ENCODE measurements around the gene ITSN2.
A peak's percentile ranks its signal among the peaks of the same experiment; 100 is the strongest.
"Not testable (repeated sequence)": the region's sequence is repeated elsewhere in the genome, so short reads cannot be mapped to it uniquely, and the experiment has no call there.

The ITSN2 gene

GRCh38 chr2:24360963-24361330 is 611 bp upstream of the ITSN2 start:
- Histone ChIP-seq H3K79me2 (ENCODE audit: insufficient read depth, low read depth) (peaks cover 36% of the 10 kb centered on the region), H3K27me3 (ENCODE audit: insufficient read depth, low read depth) (no peaks in the 10 kb centered on the region), H3K9ac (peak overlapping the region; percentile 88), H3K27ac (peak overlapping the region; percentile 73; the same call in 1 of the 2 replicates), H2AFZ (ENCODE audit: low read depth) (peak overlapping the region; percentile 84), H4K20me1 (ENCODE audit: insufficient read depth) (no peaks in the 10 kb centered on the region), H3K36me3 (ENCODE audit: insufficient read depth) (no peaks in the 10 kb centered on the region), H3K4me1 (ENCODE audit: low read depth, poor library complexity, severe bottlenecking) (peaks cover 14% of the 10 kb centered on the region), H3K4me2 (peak overlapping the region; percentile 94), H3K4me3 (IDR thresholded peaks at IDR 0.05; ENCODE audit: insufficient read depth, low read depth, low read length) (peak overlapping the region; percentile 54)
- no peak for TF ChIP-seq CTCF (conservative IDR thresholded peaks at IDR 0.05; ENCODE audit: low read depth, low read length)

- Histone ChIP-seq H3K4me3 (IDR thresholded peaks at IDR 0.05; ENCODE audit: insufficient read depth, low read depth, low read length) (peak overlapping the region; percentile 13), H3K36me3 (ENCODE audit: insufficient read depth) (no peaks in the 10 kb centered on the region), H3K4me2 (peak overlapping the region; percentile 94), H3K9ac (peak overlapping the region; percentile 88), H4K20me1 (ENCODE audit: insufficient read depth) (no peaks in the 10 kb centered on the region), H3K27ac (peak overlapping the region; percentile 73), H3K79me2 (ENCODE audit: insufficient read depth, low read depth) (peaks cover 48% of the 10 kb centered on the region), H3K27me3 (ENCODE audit: insufficient read depth, low read depth) (no peaks in the 10 kb centered on the region), H2AFZ (ENCODE audit: low read depth) (peak overlapping the region; percentile 84), H3K4me1 (ENCODE audit: low read depth, poor library complexity, severe bottlenecking) (peaks cover 24% of the 10 kb centered on the region)
- no peak for TF ChIP-seq CTCF (conservative IDR thresholded peaks at IDR 0.05; ENCODE audit: low read depth, low read length)
Measured at GRCh38 chr2:24359129-24360049, 947 bp downstream of the ITSN2 start.

GRCh38 chr2:24357767-24358166 is 2.6 kb downstream of the ITSN2 start:
- H3K4me3 ChIP-seq (IDR thresholded peaks at IDR 0.05; ENCODE audit: insufficient read depth, low read depth, low read length); H2AFZ ChIP-seq (ENCODE audit: low read depth); H3K27me3 ChIP-seq (ENCODE audit: insufficient read depth, low read depth); H3K4me2 ChIP-seq; H3K27ac ChIP-seq; H3K36me3 ChIP-seq (ENCODE audit: insufficient read depth); H3K9ac ChIP-seq: not testable (repeated sequence)
- peaks cover 24% of the 10 kb centered on the region for H3K4me1 ChIP-seq (ENCODE audit: low read depth, poor library complexity, severe bottlenecking)
- H3K79me2 ChIP-seq (ENCODE audit: insufficient read depth, low read depth) = peaks cover 64% of the 10 kb centered on the region
- peaks cover 11% of the 10 kb centered on the region for H4K20me1 ChIP-seq (ENCODE audit: insufficient read depth)

GRCh38 chr2:24357115-24357514 is 3.2 kb downstream of the ITSN2 start:
- H3K4me1 ChIP-seq (ENCODE audit: low read depth, poor library complexity, severe bottlenecking) = peaks cover 30% of the 10 kb centered on the region
- not testable (repeated sequence) for H3K4me3 ChIP-seq (IDR thresholded peaks at IDR 0.05; ENCODE audit: insufficient read depth, low read depth, low read length); H3K36me3 ChIP-seq (ENCODE audit: insufficient read depth); H3K4me2 ChIP-seq; H3K9ac ChIP-seq; H2AFZ ChIP-seq (ENCODE audit: low read depth); H3K27ac ChIP-seq; H3K27me3 ChIP-seq (ENCODE audit: insufficient read depth, low read depth)
- peaks cover 70% of the 10 kb centered on the region for H3K79me2 ChIP-seq (ENCODE audit: insufficient read depth, low read depth)
- peaks cover 16% of the 10 kb centered on the region for H4K20me1 ChIP-seq (ENCODE audit: insufficient read depth)

- Histone ChIP-seq H3K36me3 (ENCODE audit: insufficient read depth) (no peaks in the 10 kb centered on the region), H3K27me3 (ENCODE audit: insufficient read depth, low read depth) (no peaks in the 10 kb centered on the region), H3K4me2 (no peak overlapping the region), H2AFZ (ENCODE audit: low read depth) (no peak overlapping the region), H3K79me2 (ENCODE audit: insufficient read depth, low read depth) (peaks cover 92% of the 10 kb centered on the region), H3K9ac (no peak overlapping the region), H4K20me1 (ENCODE audit: insufficient read depth) (peaks cover 27% of the 10 kb centered on the region), H3K4me3 (IDR thresholded peaks at IDR 0.05; ENCODE audit: insufficient read depth, low read depth, low read length) (no peak overlapping the region), H3K27ac (no peak overlapping the region), H3K4me1 (ENCODE audit: low read depth, poor library complexity, severe bottlenecking) (peaks cover 43% of the 10 kb centered on the region)
- TF ChIP-seq CTCF (conservative IDR thresholded peaks at IDR 0.05; ENCODE audit: low read depth, low read length) = no peak
Measured at GRCh38 chr2:24354957-24355356, 5.4 kb downstream of the ITSN2 start.

Measured in KMS-11 (cell line).